GM18951 (cell line): Measurements from ENCODE around the gene ELOVL1.
"Not testable (repeated sequence)": the region's sequence is repeated elsewhere in the genome, so short reads cannot be mapped to it uniquely, and the experiment has no call there.

Source experiments
- POLR2A ChIP-seq: IDR thresholded peaks from 4 replicates; pipeline ENCODE4 v1.6.1; 2011; ENCODE audit warnings: mild to moderate bottlenecking; ENCODE audit not compliant: insufficient read length, insufficient read depth; ENCODE audit errors: extremely low read depth
- in situ Hi-C: fragments of 300-500 bp; cut with MboI; formaldehyde crosslinking; loops from one replicate; pipeline ENCODE4 v1.12.0; 2022; ENCODE audit warnings: low sequenced_read_pairs, mixed read lengths, inconsistent platforms; ENCODE audit not compliant: unreplicated experiment

ELOVL1 gene

GRCh38 chr1:43367904-43368645 lies at the start of gene ELOVL1:
ELOVL1 (minus strand) TSS chr1:43368011; CDS start chr1:43365609, 2,402 bp downstream.
- peak; percentile 96 for TF ChIP-seq POLR2A
- in situ Hi-C loops: no loop called here

- in situ Hi-C loops: no loop called here
- TF ChIP-seq POLR2A: no peak
Measured at GRCh38 chr1:43415901-43416300, 48.1 kb upstream of the ELOVL1 start.

DNA sequence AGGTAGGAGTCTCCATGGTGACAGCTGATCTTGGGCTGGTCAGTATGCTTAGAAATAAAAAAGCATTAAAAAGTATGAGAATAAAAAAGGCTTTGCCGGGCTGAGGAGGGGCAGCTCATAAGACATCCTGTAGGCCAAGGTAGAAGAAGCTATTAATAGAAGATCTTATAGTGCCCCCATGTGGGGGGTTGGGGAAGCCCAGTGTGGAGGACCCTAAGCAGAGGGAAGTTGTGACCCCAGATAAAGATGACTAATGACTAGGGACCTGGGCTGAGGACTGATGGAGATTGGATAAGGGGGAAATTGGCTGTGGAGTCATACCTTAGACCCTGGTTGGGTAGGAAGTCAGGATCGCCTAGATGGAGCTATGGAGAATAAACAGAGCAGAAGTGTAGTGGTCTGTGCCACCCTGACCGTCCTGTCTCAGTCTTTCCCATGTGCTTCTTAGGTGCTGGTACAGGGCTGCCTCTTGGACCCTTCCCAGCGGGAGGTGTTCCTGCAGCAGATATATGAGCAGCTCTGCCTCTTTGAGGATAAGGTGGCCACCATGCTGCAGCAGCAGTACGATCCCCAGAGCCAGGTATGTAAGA lies 46.9 kb upstream of the ELOVL1 start:
- no peak for TF ChIP-seq POLR2A
- in situ Hi-C loops: loop anchor here (5.0 kb wide), 1 partner anchor 187 kb away; no protein-coding TSS in a partner anchor

DNA sequence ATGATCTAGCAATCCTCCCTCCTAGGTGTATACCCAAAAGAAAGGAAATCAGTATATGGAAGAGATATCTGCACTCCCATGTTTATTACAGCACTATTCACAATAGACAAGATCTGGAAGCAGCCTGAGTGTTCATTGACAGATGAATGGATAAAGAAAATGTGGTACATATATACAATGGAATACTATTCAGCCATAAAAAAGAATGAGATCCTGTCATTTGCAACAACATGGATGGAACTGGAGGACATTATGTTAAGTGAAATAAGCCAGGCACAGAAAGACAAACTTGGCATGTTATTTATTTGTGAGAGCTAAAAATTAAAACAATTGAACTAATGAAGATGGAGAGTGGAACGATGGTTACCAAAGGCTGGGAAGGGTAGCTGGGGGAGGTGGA lies 45.6 kb upstream of the ELOVL1 start:
- in situ Hi-C loops: loop anchor here (5.0 kb wide), 1 partner anchor 186 kb away; no protein-coding TSS in a partner anchor

- in situ Hi-C loops: loop anchor here (5.0 kb wide), 1 partner anchor 183 kb away; no protein-coding TSS in a partner anchor
- TF ChIP-seq POLR2A: no peak
Measured at GRCh38 chr1:43410571-43410970, 42.8 kb upstream of the ELOVL1 start.

GRCh38 chr1:43405876-43406234 lies 38.0 kb upstream of the ELOVL1 start:
- in situ Hi-C loops: no loop called here

DNA sequence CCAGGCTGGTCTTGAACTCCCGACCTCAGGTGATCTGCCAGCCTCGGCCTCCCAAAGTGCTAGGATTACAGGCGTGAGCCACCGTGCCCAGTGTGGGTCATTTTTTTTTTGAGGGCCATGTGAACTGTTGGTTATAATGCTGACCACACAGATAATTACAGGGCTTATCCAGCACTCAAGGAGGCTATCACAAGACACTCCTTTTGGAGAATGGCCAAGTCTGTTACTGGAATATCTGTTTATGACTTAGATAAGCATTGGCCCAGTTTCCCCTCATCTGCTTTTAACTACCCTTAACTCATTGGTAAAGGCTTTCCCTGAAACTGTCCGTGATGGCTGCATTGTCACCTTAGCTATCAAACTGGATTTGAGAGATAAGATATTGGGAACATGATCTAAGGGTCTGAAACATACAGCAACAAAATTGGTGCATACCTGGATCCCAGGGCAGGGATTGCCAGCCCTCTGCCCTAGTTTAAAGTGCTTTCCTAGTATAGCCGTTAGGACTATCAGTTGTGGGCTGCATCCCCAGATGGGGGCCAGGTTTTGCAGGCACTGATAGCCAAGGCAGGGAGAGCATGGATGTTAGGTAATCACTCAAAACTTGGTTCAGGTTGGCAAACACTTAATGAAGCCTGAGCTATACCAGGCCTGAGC lies 37.5 kb upstream of the ELOVL1 start:
- in situ Hi-C loops: no loop called here
- no peak for TF ChIP-seq POLR2A

More at GRCh38 chr1:43405876-43406234, 38.0 kb upstream of the ELOVL1 start:
- no peak for TF ChIP-seq POLR2A

DNA sequence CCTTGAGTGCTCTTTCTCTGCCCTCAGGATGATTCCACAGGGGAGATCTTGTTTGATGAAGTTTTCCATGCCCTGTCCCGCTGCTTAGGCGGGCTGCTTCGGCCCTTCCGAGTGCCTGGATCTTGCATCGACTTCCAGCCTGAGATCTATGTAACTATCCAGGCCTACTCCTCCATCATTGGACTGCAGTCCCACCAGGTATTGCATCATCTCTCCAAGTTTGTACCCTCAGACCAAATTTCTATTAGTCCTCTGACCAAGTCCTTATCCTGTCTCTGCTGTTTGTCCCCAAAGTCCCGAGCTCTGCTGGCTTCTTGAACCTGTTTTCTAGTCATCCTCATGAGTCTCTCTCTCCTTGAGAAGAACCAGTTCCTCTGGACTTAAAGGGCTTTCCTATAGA lies 36.5 kb upstream of the ELOVL1 start:
- in situ Hi-C loops: no loop called here
- TF ChIP-seq POLR2A: no peak

- TF ChIP-seq POLR2A: no peak
- in situ Hi-C loops: no loop called here
Measured at GRCh38 chr1:43402089-43402865, 34.5 kb upstream of the ELOVL1 start.

DNA sequence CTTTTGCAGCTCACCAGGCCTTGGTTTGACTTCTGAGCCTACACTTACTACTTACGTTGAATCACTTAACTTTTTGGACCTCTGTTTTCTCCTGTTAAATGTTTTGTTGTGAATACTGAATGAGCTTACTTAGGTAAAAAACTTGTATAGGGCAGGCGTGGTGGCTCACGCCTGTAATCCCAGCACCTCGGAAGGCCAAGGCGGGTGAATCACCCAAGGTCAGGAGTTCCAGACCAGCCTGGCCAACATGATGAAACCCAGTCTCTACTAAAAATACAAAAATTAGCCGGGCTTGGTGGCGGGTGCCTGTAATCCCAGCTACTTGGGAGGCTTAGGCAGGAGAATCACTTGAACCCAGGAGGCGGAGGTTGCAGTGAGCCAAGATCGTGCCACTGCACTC lies 32.6 kb upstream of the ELOVL1 start:
- in situ Hi-C loops: not testable (repeated sequence)

GRCh38 chr1:43398227-43398626 lies 30.4 kb upstream of the ELOVL1 start:
- in situ Hi-C loops: no loop called here
- no peak for TF ChIP-seq POLR2A

- in situ Hi-C loops: no loop called here
- TF ChIP-seq POLR2A: no peak
Measured at GRCh38 chr1:43396059-43396458, 28.2 kb upstream of the ELOVL1 start.

DNA sequence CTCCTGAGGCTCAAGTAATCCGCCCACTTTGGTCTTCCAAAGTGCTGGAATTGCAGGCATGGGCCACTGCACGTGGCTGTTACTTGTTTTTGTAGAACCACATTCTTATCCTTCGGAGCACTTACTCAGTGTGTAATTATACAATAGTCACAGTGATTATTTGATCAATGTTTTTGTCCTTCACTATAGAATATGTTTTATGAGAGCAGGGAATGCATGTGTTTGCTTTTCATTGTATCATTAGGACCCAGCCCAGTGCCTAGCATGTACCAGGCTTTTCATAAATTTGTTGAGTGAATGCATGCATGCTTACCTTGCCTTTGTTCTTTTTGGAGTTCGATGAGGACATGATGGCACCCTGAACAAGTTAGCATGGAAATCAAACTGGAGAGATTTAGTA lies 27.7 kb upstream of the ELOVL1 start:
- no peak for TF ChIP-seq POLR2A
- in situ Hi-C loops: no loop called here

- in situ Hi-C loops: no loop called here
- TF ChIP-seq POLR2A: no peak
Measured at GRCh38 chr1:43392702-43393101, 24.9 kb upstream of the ELOVL1 start.
